OCI-LY3 (cell line): ENCODE measurements around the gene EPSTI1.
A peak's percentile ranks its signal among the peaks of the same experiment; 100 is the strongest.

Source experiments
- H2AFZ ChIP-seq: fragments of 200-600, 300-600 bp; shearing (Covaris generic); 2 replicates; pipeline ENCODE4 v1.6.0; 2014; ENCODE audit warnings: antibody characterized with exemption, low read depth, low read length
- H3K27ac ChIP-seq: fragments of 200-600, 300-600 bp; sonication (generic); 2 replicates; pipeline ENCODE4 v1.5.1; 2014; ENCODE audit warnings: mild to moderate bottlenecking, low read length, moderate library complexity, mixed read lengths
- H3K27me3 ChIP-seq: fragments of 200-600, 300-600 bp; sonication (generic); 2 replicates; pipeline ENCODE4 v1.6.1; 2014; ENCODE audit warnings: low read depth, low read length, mixed read lengths
- H3K36me3 ChIP-seq: fragments of 200-600, 300-600 bp; sonication (generic); replicated peaks from 2 replicates; pipeline ENCODE3; 2014; ENCODE audit warnings: low read depth, low read length, mixed read lengths
- H3K4me1 ChIP-seq: fragments of 300-600, 200-600 bp; sonication (generic); 2 replicates; pipeline ENCODE4 v1.6.1; 2014; ENCODE audit warnings: low read length, mixed read lengths
- H3K4me2 ChIP-seq: fragments of 200-600, 300-600 bp; sonication (generic); 2 replicates; pipeline ENCODE4 v1.6.1; 2014; ENCODE audit warnings: low read length, mixed read lengths
- H3K4me3 ChIP-seq: fragments of 300-600, 200-600 bp; sonication (generic); 2 replicates; pipeline ENCODE4 v1.5.1; 2014; ENCODE audit warnings: antibody characterized with exemption, mild to moderate bottlenecking, low read length, moderate library complexity
- H3K79me2 ChIP-seq: fragments of 300-600, 200-600 bp; shearing (Covaris generic); 2 replicates; pipeline ENCODE4 v1.6.1; 2014; ENCODE audit warnings: mild to moderate bottlenecking, low read length, mixed read lengths
- H3K9ac ChIP-seq: fragments of 300-600, 200-600 bp; shearing (Covaris generic); 2 replicates; pipeline ENCODE4 v1.6.0; 2014; ENCODE audit warnings: mild to moderate bottlenecking, low read length, moderate library complexity
- H3K9me3 ChIP-seq: fragments of 200-600, 300-600 bp; shearing (Covaris generic); 2 replicates; pipeline ENCODE4 v1.6.1; 2014; ENCODE audit warnings: low read length, mixed read lengths; ENCODE audit not compliant: insufficient read depth
- H4K20me1 ChIP-seq: fragments of 200-600, 300-600 bp; sonication (generic); 2 replicates; pipeline ENCODE4 v1.6.1; 2016; ENCODE audit warnings: low read length, mixed read lengths; ENCODE audit not compliant: insufficient read depth
- EZH2phosphoT487 ChIP-seq: fragments of 200-600 bp; shearing (Covaris generic); IDR thresholded peaks from 2 replicates; pipeline ENCODE4 v1.6.1; 2018; ENCODE audit warnings: antibody characterized with exemption, mixed run types, low read depth
- TF ChIP-seq, protein P1 (sequence below): fragments of 200-600, 300-600 bp; sonication (generic); IDR thresholded peaks from 2 replicates; pipeline ENCODE4 v1.5.1; 2014; ENCODE audit warnings: antibody characterized with exemption, low read length, low read depth

The EPSTI1 gene

DNA sequence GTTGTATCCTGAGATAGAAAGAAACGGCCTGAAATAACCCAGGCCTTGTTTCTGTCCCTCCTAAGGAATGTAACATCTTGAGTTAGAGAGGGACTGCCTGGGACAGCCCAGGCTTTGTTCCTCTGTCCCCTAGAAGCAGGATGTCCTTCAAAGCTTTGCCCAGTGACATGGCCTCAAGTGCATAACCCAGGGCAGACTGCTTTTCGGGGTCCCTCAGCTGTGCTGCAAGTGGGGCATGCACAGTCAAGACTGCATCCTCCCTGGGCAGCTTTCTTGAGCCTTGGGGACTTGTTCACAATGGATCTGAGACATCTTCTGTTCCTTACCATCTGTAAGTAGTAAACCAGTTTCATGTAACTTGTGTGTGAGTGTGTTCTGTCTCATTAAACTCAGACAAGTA is 7.5 kb upstream of the EPSTI1 start:
- Histone ChIP-seq H4K20me1 (no peaks in the 10 kb centered on the region), H3K27me3 (no peaks in the 10 kb centered on the region), H3K4me1 (peaks cover 25% of the 10 kb centered on the region), H3K9me3 (0 out of 2 replicates have a peak, but pooled peaks cover 3% of the 10 kb centered on the region), H3K36me3 (no peaks in the 10 kb centered on the region), H3K9ac (no peak overlapping the region), H3K4me3 (no peak overlapping the region), H3K4me2 (no peak overlapping the region), H3K79me2 (no peaks in the 10 kb centered on the region), H3K27ac (no peak overlapping the region), H2AFZ (no peak overlapping the region)
- no peak for TF ChIP-seq EZH2phosphoT487
- TF ChIP-seq, protein P1, sequence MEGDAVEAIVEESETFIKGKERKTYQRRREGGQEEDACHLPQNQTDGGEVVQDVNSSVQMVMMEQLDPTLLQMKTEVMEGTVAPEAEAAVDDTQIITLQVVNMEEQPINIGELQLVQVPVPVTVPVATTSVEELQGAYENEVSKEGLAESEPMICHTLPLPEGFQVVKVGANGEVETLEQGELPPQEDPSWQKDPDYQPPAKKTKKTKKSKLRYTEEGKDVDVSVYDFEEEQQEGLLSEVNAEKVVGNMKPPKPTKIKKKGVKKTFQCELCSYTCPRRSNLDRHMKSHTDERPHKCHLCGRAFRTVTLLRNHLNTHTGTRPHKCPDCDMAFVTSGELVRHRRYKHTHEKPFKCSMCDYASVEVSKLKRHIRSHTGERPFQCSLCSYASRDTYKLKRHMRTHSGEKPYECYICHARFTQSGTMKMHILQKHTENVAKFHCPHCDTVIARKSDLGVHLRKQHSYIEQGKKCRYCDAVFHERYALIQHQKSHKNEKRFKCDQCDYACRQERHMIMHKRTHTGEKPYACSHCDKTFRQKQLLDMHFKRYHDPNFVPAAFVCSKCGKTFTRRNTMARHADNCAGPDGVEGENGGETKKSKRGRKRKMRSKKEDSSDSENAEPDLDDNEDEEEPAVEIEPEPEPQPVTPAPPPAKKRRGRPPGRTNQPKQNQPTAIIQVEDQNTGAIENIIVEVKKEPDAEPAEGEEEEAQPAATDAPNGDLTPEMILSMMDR = no peak

DNA sequence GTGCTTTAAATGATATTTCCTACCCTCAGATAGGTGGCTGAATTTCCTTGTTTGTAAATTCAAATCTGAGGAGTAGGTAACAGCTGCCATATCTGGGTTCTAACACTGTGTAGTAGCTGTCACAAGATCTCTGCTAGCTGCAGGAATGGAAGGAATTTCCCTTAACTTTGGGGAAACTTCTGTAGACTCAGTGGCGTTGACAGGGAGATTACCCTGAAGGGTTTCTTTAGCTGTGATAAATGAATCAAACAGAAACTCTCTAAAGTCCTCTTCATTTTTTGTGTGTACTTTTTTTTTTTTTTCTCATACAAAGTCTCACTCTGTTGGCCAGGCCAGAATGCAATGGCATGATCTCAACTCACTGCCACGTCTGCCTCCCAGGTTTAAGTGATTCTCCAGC is 5.3 kb upstream of the EPSTI1 start:
- peak overlapping the region; percentile 20; the same call in 1 of the 2 replicates for H3K4me3 ChIP-seq
- H3K9ac ChIP-seq = no peak overlapping the region
- no peak overlapping the region for H2AFZ ChIP-seq
- no peaks in the 10 kb centered on the region for H3K79me2 ChIP-seq
- H3K4me1 ChIP-seq = peaks cover 33% of the 10 kb centered on the region
- H3K9me3 ChIP-seq = 0 out of 2 replicates have a peak, but pooled peaks cover 3% of the 10 kb centered on the region
- H3K27me3 ChIP-seq = no peaks in the 10 kb centered on the region
- peak overlapping the region; percentile 13 for H3K27ac ChIP-seq
- H3K36me3 ChIP-seq = no peaks in the 10 kb centered on the region
- peak overlapping the region; percentile 39 for H3K4me2 ChIP-seq
- no peaks in the 10 kb centered on the region for H4K20me1 ChIP-seq
- TF ChIP-seq, protein P1 = no peak
- no peak for TF ChIP-seq EZH2phosphoT487

DNA sequence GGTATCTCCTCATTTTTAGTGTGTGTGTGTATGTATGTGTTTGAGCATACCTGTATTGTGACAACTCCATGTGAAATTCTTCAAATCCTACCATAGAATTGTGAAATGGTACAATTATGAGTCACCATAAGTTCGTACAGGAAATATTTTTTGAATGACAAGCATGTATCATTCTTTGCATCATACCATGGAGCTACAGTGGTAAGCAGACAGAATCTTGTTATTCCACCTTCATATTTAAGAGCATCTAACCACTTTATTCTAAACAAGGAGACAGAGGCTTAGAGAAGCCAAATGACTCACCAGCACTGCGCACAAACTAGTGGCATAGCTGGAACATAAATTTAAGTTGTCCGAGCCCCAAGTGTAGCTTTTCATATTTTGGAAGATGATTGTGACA is 4.5 kb upstream of the EPSTI1 start:
- H3K9me3 ChIP-seq = 0 out of 2 replicates have a peak, but pooled peaks cover 3% of the 10 kb centered on the region
- H3K4me3 ChIP-seq = peak overlapping the region; percentile 20; the same call in 1 of the 2 replicates
- no peaks in the 10 kb centered on the region for H3K36me3 ChIP-seq
- TF ChIP-seq EZH2phosphoT487 = no peak
- TF ChIP-seq, protein P1 = no peak
- no peaks in the 10 kb centered on the region for H4K20me1 ChIP-seq
- H3K4me1 ChIP-seq = peaks cover 35% of the 10 kb centered on the region
- no peak overlapping the region for H3K9ac ChIP-seq
- no peak overlapping the region for H3K27ac ChIP-seq
- H3K79me2 ChIP-seq = no peaks in the 10 kb centered on the region
- H3K4me2 ChIP-seq = peak overlapping the region; percentile 39
- no peak overlapping the region for H2AFZ ChIP-seq
- H3K27me3 ChIP-seq = no peaks in the 10 kb centered on the region

DNA sequence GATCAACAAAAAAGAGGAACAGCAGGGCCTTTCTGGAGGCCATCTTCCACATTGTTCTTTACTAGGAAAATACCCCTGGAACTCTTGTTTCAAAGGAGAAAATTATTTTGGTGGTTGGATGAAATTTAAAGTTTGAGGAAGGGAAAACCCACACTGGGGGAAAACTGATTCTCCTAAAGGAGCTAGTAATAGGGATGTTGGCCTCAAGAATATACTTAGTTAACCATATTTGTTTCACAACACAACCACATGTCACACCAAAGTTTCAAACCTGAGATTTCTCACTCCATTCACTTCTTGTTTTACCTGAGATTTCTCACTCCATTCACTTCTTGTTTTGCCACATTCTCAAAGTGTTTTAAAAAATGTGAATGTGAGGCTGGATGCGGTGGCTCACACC is 2.8 kb upstream of the EPSTI1 start:
- Histone ChIP-seq H3K4me3 (no peak overlapping the region), H3K9ac (no peak overlapping the region), H3K79me2 (no peaks in the 10 kb centered on the region), H3K4me1 (peaks cover 46% of the 10 kb centered on the region), H2AFZ (no peak overlapping the region), H3K36me3 (no peaks in the 10 kb centered on the region), H3K27me3 (0 out of 2 replicates have a peak, but pooled peaks cover 4% of the 10 kb centered on the region), H3K4me2 (no peak overlapping the region), H3K27ac (no peak overlapping the region), H4K20me1 (no peaks in the 10 kb centered on the region), H3K9me3 (0 out of 2 replicates have a peak, but pooled peaks cover 3% of the 10 kb centered on the region)
- TF ChIP-seq EZH2phosphoT487 = no peak
- TF ChIP-seq, protein P1 = no peak
